ENCODE data around the gene DSCAML1.

- TF ChIP-seq CTCF (IDR thresholded peaks at IDR 0.05) (no peak), POLR2A (IDR thresholded peaks at IDR 0.05) (no peak)
Observed at GRCh38 chr11:117486059-117486458, 311.0 kb downstream of the DSCAML1 start.

Data from testis (tissue), 2 donors.